HG02885 (cell line): Measurements from ENCODE around the gene HAT1.
"Not testable (repeated sequence)": the region's sequence is repeated elsewhere in the genome, so short reads cannot be mapped to it uniquely, and the experiment has no call there.

ENCODE experiments used
- ATAC-seq: cut with Tn5 transposase; IDR thresholded peaks from one replicate; pipeline ENCODE4 v1.9.1; 2021; ENCODE audit warnings: mild to moderate bottlenecking; ENCODE audit not compliant: unreplicated experiment, poor library complexity

The HAT1 gene

DNA sequence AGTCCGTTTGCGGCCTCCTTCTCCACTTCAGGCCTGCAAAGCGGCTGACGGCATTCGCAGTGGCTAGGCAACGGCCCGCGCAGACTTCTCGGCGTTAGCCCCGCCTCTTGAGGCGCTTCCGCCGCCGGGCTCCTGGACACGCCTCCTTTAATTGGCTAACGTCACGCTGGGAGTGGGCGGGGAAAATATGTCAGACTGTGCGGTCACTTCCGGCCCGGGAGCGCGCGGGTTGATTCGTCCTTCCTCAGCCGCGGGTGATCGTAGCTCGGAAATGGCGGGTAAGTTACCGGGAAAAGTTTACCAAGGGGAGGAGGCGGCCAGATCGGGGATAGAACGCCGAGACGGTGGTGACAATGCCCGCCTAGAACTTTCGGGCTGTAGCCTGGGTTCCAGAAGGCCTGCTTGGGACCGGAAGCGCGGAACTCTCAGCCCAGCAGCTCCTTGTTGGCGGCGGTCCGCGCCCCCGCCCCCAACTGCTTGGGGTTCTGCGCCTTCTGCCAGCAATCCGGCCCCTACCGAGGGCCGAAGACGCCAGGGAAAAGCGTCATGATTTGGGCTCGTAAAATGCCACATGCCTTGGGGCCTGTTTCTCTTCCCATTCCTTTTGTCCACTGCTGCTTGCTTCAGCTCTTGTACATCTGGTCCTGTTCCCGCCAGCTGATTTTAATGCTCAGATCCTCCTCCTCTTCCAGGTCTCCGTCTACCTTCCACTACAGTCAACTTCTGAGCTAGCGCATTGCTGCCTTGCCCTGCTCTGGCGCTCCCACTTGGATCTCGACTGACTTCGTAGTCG is at the start of gene HAT1:
TSS of gene HAT1 (plus strand) at position 232 of the 793 bp plus-strand sequence. CDS start at position 272, 40 bp downstream.
- ATAC-seq: peak; percentile 96

- ATAC-seq: no peak
These were observed 47.7 kb upstream of the HAT1 start for GRCh38 chr2:171874517-171874916.

GRCh38 chr2:171874963-171875362 is 47.3 kb upstream of the HAT1 start:
- ATAC-seq: no peak

DNA sequence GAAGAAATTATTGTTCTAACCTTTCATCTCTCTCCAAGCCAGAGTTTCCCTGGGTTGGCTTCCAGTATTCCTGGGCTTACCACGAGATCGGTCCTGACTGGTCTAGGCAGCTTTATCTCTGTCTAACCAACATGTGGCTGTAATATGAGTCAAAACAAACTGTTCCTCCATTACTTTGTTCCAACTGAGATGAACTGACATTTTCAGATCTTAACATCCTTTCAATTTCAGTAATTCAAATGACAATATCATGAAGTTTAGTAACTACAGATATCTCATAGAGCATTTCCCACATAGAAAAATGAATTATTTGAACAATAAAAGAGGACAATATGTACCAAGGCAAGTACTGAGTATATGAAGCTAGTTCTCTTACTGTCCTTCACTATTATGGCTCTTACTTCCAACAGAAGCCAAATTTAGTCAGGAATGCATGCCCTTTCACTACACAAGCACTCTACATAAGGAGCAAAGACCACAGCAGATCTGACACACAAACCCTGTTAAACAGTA is 43.7 kb upstream of the HAT1 start:
- no peak for ATAC-seq

DNA sequence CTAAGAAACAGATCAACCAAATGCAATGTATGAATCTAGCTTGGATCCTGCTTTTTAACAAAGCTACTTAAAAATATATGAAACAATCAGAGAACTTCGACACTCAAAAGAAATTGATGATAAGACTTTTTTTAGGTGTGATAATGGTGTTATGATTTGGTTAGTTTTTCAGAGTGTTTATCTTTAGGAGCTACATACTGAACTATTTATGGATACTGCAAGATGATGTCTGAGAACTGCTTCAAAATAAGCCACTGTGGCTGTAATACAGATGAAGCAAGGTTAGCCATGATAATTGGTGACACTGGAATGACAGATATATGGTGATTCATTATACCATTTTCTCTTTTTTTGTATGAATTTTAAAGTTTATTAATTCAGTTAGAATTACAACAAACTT is 42.4 kb upstream of the HAT1 start:
- ATAC-seq: no peak

- ATAC-seq: no peak
These were observed 41.5 kb upstream of the HAT1 start for GRCh38 chr2:171880774-171881173.

DNA sequence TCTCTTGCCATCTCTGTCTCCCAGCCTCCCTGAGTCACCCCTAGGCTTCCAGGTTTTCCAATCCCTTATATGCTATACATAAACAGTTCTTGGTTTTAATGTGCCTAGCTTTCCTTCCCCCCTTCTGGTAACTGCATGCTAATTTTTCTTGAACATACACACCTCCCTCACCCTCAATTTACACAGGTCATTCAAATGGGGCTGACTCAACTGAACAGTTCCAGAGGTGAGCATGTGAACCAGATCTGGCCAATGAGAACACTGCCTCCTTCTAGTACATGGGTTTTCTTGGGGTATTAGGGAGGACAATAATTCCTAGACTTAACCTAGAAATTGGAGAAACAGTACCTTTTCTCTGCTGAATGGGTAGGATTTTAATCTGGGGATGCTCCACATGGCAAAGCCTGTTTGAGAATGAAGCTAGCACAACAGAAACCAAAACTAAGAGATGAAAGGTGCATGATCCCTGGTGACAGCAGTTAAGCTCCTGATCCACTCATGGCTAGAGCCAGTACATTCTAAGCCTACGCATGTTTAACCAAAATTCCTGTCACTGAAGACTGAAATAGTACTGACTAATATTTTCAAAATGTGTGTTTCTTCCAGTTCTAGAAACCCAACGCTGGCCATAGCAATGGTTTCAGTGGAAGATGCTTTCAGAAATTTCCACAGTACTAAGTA is 40.0 kb upstream of the HAT1 start:
- ATAC-seq: peak; percentile 52

- ATAC-seq: no peak
These were observed 38.9 kb upstream of the HAT1 start for GRCh38 chr2:171883275-171883893.

GRCh38 chr2:171889333-171889732 is 32.9 kb upstream of the HAT1 start:
- ATAC-seq: no peak

- ATAC-seq: no peak
These were observed 32.5 kb upstream of the HAT1 start for GRCh38 chr2:171889808-171890207.

GRCh38 chr2:171893196-171893823 is 29.0 kb upstream of the HAT1 start:
- no peak for ATAC-seq

GRCh38 chr2:171893824-171894611 is 28.2 kb upstream of the HAT1 start, which contains the start of gene SLC25A12:
Gene SLC25A12 (minus strand): TSS chr2:171894244. CDS start chr2:171894214, 30 bp downstream.
- peak; percentile 95 for ATAC-seq

DNA sequence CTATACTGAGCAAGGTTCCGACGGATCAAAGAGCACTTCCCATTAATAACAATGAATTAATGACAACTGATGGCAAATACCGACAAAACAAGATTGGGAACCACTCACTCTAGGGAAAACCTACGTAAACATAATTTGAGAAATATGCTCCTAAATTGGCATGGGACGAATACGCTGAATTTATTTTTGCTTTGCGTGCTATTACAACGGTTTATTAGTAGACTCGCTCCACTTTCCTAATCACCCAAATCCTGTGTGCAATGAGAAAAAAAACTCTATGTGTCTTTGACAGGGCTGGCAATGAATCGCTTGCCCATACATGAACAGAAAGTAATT is 27.7 kb upstream of the HAT1 start:
- ATAC-seq: no peak

DNA sequence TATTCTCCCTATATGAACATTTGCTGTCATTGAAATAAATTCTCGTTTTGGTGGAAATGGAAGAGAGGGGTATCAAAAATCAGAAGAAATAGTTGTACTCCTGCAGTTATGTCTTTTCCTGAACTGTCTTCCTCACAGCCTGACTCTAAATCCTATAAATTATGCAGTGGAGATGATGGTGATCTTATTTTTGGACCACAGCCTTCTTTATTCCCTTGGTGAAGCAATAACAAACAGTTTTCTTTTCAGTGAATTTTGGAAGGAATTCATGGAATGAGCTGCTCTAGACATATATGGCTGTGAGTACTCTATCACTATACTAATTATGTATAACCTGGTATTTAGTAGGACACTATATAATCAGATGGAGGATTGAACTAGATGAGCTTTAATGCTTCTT is 26.5 kb upstream of the HAT1 start:
- no peak for ATAC-seq

DNA sequence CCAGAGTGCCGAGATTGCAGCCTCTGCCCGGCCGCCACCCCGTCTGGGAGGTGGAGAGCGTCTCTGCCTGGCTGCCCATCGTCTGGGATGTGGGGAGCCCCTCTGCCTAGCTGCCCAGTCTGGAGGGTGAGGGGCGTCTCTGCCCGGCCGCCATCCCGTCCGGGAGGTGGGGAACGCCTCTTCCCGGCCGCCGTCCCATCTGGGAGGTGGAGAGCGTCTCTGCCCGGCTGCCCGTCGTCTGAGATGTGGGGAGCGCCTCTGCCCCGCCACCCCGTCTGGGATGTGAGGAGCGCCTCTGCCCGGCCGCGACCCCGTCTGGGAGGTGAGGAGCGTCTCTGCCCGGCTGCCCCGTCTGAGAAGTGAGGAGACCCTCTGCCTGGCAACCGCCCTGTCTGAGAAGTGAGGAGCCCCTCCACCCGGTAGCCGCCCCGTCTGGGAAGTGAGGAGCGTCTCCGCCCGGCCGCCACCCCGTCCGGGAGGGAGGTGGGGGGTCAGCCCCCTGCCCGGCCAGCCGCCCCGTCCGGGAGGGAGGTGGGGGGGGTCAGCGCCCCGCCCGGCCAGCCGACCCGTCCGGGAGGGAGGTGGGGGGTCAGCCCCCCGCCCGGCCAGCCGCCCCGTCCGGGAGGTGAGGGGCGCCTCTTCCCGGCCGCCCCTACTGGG is 22.5 kb upstream of the HAT1 start:
- not testable (repeated sequence) for ATAC-seq

GRCh38 chr2:171902840-171903420 is 19.3 kb upstream of the HAT1 start:
- peak; percentile 60 for ATAC-seq

- no peak for ATAC-seq
These were observed 14.0 kb upstream of the HAT1 start for GRCh38 chr2:171908235-171908634.

GRCh38 chr2:171909266-171909665 is 13.0 kb upstream of the HAT1 start:
- no peak for ATAC-seq

DNA sequence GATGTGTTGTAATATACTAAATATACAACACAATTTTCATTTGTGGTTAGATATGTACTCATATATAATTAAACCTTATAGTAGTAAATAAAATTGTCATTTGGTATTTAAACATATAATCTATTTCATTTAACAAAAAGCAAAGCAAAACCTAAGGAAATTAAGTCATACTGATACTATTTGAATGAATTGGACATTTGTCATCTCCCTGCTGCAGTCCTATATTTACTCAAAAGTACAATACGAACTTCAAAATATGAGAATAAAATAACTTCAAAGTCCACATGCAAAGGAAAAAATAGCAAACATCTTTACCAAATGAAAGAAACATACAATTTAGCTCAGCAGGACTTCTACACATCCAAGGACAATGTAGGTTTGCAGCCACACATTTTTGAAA is 11.8 kb upstream of the HAT1 start:
- ATAC-seq: no peak
